Testis (tissue), 3 donors: ENCODE results near the gene TERT. TPM values are rescaled to one million over a fixed set of nuclear protein-coding genes. Genes with fewer than 3 reads are reported as not detected.
A peak's percentile ranks its signal among the peaks of the same experiment; 100 is the strongest.

Source experiments
- DNase-seq: peaks from one replicate; pipeline ENCODE4 v3.0.0-alpha.2; 2019
- H3K27ac ChIP-seq, 2 donors: fragments of 200-600 bp; sonication (generic); one replicate each; pipeline ENCODE4 v1.5.1; 2019
- H3K27me3 ChIP-seq: fragments of 200-600 bp; sonication (generic); one replicate; pipeline ENCODE4 v1.5.1; 2019
- H3K36me3 ChIP-seq: fragments of 200-600 bp; sonication (generic); one replicate; pipeline ENCODE4 v1.5.1; 2017; ENCODE audit warnings: low read depth; ENCODE audit errors: missing control alignments
- H3K4me1 ChIP-seq: fragments of 200-600 bp; sonication (generic); one replicate; pipeline ENCODE4 v1.5.1; 2019
- H3K4me3 ChIP-seq, 2 donors: fragments of 200-600 bp; sonication (generic); one replicate each; pipeline ENCODE4 v1.5.1; 2017 to 2019
- H3K9me3 ChIP-seq: fragments of 200-600 bp; sonication (generic); one replicate; pipeline ENCODE4 v1.5.1; 2017
- CTCF ChIP-seq, 3 experiments: fragments of 450-650 bp in 2 of 3; fragments of 200-600 bp in 1 of 3; sonication (generic) in 1 of 3; IDR thresholded peaks; one replicate each; pipeline ENCODE4 v1.5.1; 2016 to 2019; ENCODE audit warnings: antibody characterized with exemption in 3 of 3, mild to moderate bottlenecking in 2 of 3, moderate library complexity in 1 of 3
- POLR2A ChIP-seq: fragments of 450-650 bp; IDR thresholded peaks from one replicate; pipeline ENCODE4 v1.6.1; 2017; ENCODE audit warnings: antibody characterized with exemption, mild to moderate bottlenecking, moderate library complexity
- WGBS, 2 donors: methylation state at CpG; one replicate each; pipeline ENCODE4 v1.1.5; 2018; 5-methylcytosine and 5-hydroxymethylcytosine counted together
- intact Hi-C: fragments of 100-400 bp; cut with DNase I; formaldehyde crosslinking; loops from one replicate; pipeline ENCODE4 v1.15.1; 2023; ENCODE audit warnings: low total_unique reads
- polyA plus RNA-seq: library from polyadenylated mRNA; stranded (reverse); fragments of 350-450 nt; fragmentation: Illumina TruSeq; extraction: RNeasy Lipid Tissue Mini Kit (QIAGEN cat#74804); gene quantifications from one replicate; pipeline ENCODE4 v1.2.3, GENCODE V29; 2014; ENCODE audit warnings: low read depth, low replicate concordance; ENCODE audit not compliant: insufficient read depth
- total RNA-seq, 2 donors: library from RNA; depleted of rRNA; stranded (reverse); fragments of >200 nt; gene quantifications; one replicate each; pipeline ENCODE4 v1.2.3, GENCODE V29; 2016

The TERT gene
- total and polyA plus RNA-seq, 3 donors from 2014 or later, result 2.1 to 5.5 (median 4.4) TPM

GRCh38 chr5:1218351-1219080, 76.4 kb downstream of the TERT start:
- DNase-seq, result no peak

GRCh38 chr5:1217596-1218206, 77.2 kb downstream of the TERT start:
- DNase-seq, result peak; percentile 42
- H3K27me3 ChIP-seq, result no peaks in the 10 kb centered on the region
- no peak overlapping the region for H3K27ac ChIP-seq
- H3K4me1 ChIP-seq, result no peaks in the 10 kb centered on the region
- intact Hi-C loops, result no loop called here
- H3K9me3 ChIP-seq, result no peaks in the 10 kb centered on the region
- TF ChIP-seq CTCF (IDR thresholded peaks at IDR 0.05) (no peak), POLR2A (no peak)
- 55 to 63% methylated on average over 22 to 24 of the region's 24 CpGs for WGBS, 2 donors
- no peaks in the 10 kb centered on the region for H3K36me3 ChIP-seq
- no peak overlapping the region for H3K4me3 ChIP-seq

More at GRCh38 chr5:1218351-1219080, 76.4 kb downstream of the TERT start:
- no peaks in the 10 kb centered on the region for H3K4me1 ChIP-seq
- no peak overlapping the region for H3K27ac ChIP-seq
- whole genome bisulfite sequencing, 2 donors, result 89 to 92% methylated on average over 21 to 38 of the region's 38 CpGs
- H3K27me3 ChIP-seq, result no peaks in the 10 kb centered on the region
- intact Hi-C loops, result no loop called here
- H3K36me3 ChIP-seq, result no peaks in the 10 kb centered on the region
- H3K4me3 ChIP-seq, result no peak overlapping the region
- TF ChIP-seq POLR2A (no peak), CTCF (IDR thresholded peaks at IDR 0.05) (no peak)
- H3K9me3 ChIP-seq, result no peaks in the 10 kb centered on the region

- Histone ChIP-seq H3K9me3 (no peaks in the 10 kb centered on the region), H3K4me3 (no peak overlapping the region), H3K36me3 (no peaks in the 10 kb centered on the region), H3K4me1 (no peaks in the 10 kb centered on the region), H3K27me3 (no peaks in the 10 kb centered on the region), H3K27ac (no peak overlapping the region)
- DNase-seq, result no peak
- intact Hi-C loops, result no loop called here
- no peak for TF ChIP-seq POLR2A
- TF ChIP-seq CTCF (IDR thresholded peaks at IDR 0.05), result no peak
- 85 to 95% methylated on average over 11 to 18 of the region's 18 CpGs for WGBS, 2 donors
Observed at GRCh38 chr5:1216918-1217295, 78.0 kb downstream of the TERT start.

GRCh38 chr5:1216211-1216917, 78.5 kb downstream of the TERT start:
- Histone ChIP-seq H3K27ac (no peak overlapping the region), H3K9me3 (no peaks in the 10 kb centered on the region), H3K4me1 (no peaks in the 10 kb centered on the region), H3K36me3 (no peaks in the 10 kb centered on the region), H3K27me3 (no peaks in the 10 kb centered on the region), H3K4me3 (no peak overlapping the region)
- intact Hi-C loops, result no loop called here
- WGBS, 2 donors, result 95 to 97% methylated on average over 34 to 38 of the region's 38 CpGs
- no peak for TF ChIP-seq POLR2A
- no peak for TF ChIP-seq CTCF (IDR thresholded peaks at IDR 0.05)
- DNase-seq, result no peak
